ENCODE results near the gene KIFC3.

Gene KIFC3

GRCh38 chr16:57759131-57759530 is 43.2 kb downstream of the KIFC3 start:
- TF ChIP-seq CTCF (IDR thresholded peaks at IDR 0.05; ENCODE audit: insufficient read depth, low read depth, low read length, missing control alignments), result no peak
- no peak for DNase-seq (ENCODE audit: low read depth)
- H3K4me3 ChIP-seq (ENCODE audit: low read length), result no peak overlapping the region

DNA sequence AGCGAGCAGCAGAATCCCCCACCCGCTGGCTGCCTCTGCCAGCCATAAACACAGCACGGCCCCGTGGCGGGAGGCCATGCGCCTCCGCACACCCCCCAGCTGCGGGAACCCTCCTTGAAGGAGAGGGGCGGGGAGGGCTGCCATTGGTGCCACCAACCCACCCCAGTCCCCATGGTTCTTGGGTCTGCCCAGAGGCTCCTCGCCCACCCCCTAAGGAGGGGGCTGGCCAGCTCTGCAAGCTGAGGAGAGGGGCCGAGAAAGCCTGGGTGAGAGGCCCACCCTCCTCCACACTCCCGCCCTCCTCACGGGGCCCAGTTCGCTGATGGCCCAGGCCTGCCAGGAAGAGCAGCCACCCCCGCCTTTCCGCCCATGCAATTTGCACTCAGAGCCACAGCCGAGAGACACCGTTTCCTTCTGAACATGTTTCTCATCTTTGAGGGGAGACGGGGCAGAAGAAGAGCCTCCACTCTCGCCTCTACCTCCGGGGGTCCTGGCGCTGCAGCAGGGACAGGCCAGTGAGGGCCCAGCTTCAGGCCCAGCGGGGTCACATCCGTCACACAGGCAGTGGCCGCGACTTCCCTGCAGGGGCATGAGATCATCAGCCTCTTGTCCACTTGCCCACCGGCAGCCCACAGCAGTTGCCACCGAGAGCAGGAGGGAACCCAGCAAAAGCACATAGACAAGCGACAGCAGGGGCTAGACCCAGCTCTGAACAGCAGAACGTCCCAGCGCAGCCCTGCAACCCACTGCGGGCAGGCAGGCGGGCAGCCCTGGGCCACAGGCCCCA is 43.8 kb downstream of the KIFC3 start:
- DNase-seq (ENCODE audit: low read depth), result no peak
- H3K4me3 ChIP-seq (ENCODE audit: low read length), result no peak overlapping the region
- TF ChIP-seq CTCF (IDR thresholded peaks at IDR 0.05; ENCODE audit: insufficient read depth, low read depth, low read length, missing control alignments), result no peak

DNA sequence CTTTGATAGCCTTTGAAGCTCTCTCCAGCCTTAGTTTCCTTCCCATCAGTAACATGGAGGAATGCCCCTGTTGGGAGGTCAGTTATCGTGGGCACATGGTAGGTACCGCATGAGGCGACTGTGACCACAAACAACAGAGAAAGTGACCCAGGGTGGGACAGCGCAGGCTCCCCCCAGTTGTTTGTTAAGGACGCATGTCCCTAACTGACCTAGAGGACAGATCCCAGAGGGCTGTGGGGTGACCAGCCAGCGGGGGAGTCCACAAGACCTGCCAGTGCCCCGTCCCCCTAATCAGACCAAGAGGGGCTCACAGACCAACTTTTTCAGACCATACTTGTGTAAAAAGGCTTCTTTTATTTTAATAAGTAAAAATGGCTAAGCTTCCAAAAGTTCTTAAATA is 44.4 kb downstream of the KIFC3 start:
- H3K4me3 ChIP-seq (ENCODE audit: low read length), result no peak overlapping the region
- TF ChIP-seq CTCF (IDR thresholded peaks at IDR 0.05; ENCODE audit: insufficient read depth, low read depth, low read length, missing control alignments), result no peak
- DNase-seq (ENCODE audit: low read depth), result no peak

DNA sequence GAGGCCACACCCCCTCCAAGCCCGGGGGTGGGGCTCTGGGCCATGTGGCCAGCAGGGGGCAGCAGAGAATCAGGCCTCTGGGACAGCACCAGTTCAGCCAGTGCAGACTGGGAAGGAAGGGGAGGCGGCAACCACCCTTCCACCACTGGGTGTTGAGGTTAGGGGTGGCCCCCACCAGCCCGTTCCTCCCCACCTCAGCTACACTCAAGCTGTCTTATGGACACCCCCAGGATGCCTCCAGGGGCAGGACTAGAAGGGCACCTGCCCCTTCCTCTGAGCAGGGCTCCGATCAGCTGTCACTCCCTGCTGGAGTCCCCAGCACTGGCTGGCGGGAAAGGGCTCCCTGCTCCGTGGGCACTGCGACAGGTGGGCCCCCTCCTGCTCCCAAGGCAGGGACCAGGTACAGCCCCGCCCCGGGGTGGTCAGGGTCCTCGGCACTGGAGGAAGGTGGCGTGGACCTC is 44.9 kb downstream of the KIFC3 start:
- DNase-seq (ENCODE audit: low read depth), result peak; percentile 84
- H3K4me3 ChIP-seq (ENCODE audit: low read length), result no peak overlapping the region
- TF ChIP-seq CTCF (IDR thresholded peaks at IDR 0.05; ENCODE audit: insufficient read depth, low read depth, low read length, missing control alignments), result peak; percentile 92

- no peak for TF ChIP-seq CTCF (IDR thresholded peaks at IDR 0.05; ENCODE audit: insufficient read depth, low read depth, low read length, missing control alignments)
- no peak for DNase-seq (ENCODE audit: low read depth)
- no peak overlapping the region for H3K4me3 ChIP-seq (ENCODE audit: low read length)
Observed at GRCh38 chr16:57756424-57757325, 45.6 kb downstream of the KIFC3 start.

GRCh38 chr16:57755726-57756423 is 46.4 kb downstream of the KIFC3 start:
- DNase-seq (ENCODE audit: low read depth), result no peak
- no peak for TF ChIP-seq CTCF (IDR thresholded peaks at IDR 0.05; ENCODE audit: insufficient read depth, low read depth, low read length, missing control alignments)
- no peak overlapping the region for H3K4me3 ChIP-seq (ENCODE audit: low read length)

Measured in epithelial cell of esophagus (primary cell).